H9 (cell line): ENCODE data around the gene TMEM134. TPM values are rescaled to one million over a fixed set of nuclear protein-coding genes. Genes with fewer than 3 reads are reported as not detected.

ENCODE experiments used
- DNase-seq: peaks from one replicate; pipeline ENCODE4 v3.0.0-alpha.2; 2017
- H2AFZ ChIP-seq: one replicate; pipeline ENCODE4 v1.6.1; 2013; ENCODE audit warnings: mild to moderate bottlenecking, low read length, control low read depth, moderate library complexity
- H2AK5ac ChIP-seq: 2 replicates; pipeline ENCODE4 v1.6.1; 2013; ENCODE audit warnings: low read length, control low read depth, mixed read lengths; ENCODE audit not compliant: insufficient read length
- H2BK120ac ChIP-seq: one replicate; pipeline ENCODE4 v1.6.1; 2013; ENCODE audit warnings: low read depth, mild to moderate bottlenecking, low read length, control low read depth, inconsistent platforms; ENCODE audit not compliant: poor library complexity, severe bottlenecking
- H2BK12ac ChIP-seq: 2 replicates; pipeline ENCODE4 v1.6.1; 2013; ENCODE audit warnings: low read length, control low read depth, mixed read lengths, low read depth; ENCODE audit not compliant: insufficient read length
- H2BK15ac ChIP-seq: 2 replicates; pipeline ENCODE4 v1.6.1; 2013; ENCODE audit warnings: low read depth, low read length, control low read depth
- H2BK20ac ChIP-seq: one replicate; pipeline ENCODE4 v1.6.1; 2013; ENCODE audit warnings: low read depth, mild to moderate bottlenecking, low read length, control low read depth, inconsistent platforms; ENCODE audit not compliant: poor library complexity, severe bottlenecking
- H2BK5ac ChIP-seq: 2 replicates; pipeline ENCODE4 v1.6.1; 2013; ENCODE audit warnings: low read length, control low read depth, mixed read lengths; ENCODE audit not compliant: insufficient read length
- H3K14ac ChIP-seq: 2 replicates; pipeline ENCODE4 v1.6.1; 2013; ENCODE audit warnings: low read length, control low read depth; ENCODE audit not compliant: insufficient read depth
- H3K18ac ChIP-seq: 2 replicates; pipeline ENCODE4 v1.6.1; 2013; ENCODE audit warnings: low read depth, mild to moderate bottlenecking, mixed read lengths, low read length, control low read depth; ENCODE audit not compliant: insufficient read length
- H3K23ac ChIP-seq: 2 replicates; pipeline ENCODE4 v1.6.1; 2013; ENCODE audit warnings: low read length, control low read depth, mixed read lengths, low read depth; ENCODE audit not compliant: insufficient read length
- H3K23me2 ChIP-seq: 2 replicates; pipeline ENCODE4 v1.6.1; 2013; ENCODE audit warnings: low read depth, mild to moderate bottlenecking, mixed read lengths, low read length, control low read depth; ENCODE audit not compliant: insufficient read length, poor library complexity, severe bottlenecking
- H3K27ac ChIP-seq: 2 replicates; pipeline ENCODE4 v1.5.1; 2013; ENCODE audit warnings: low read length, control low read depth, mixed read lengths, low read depth; ENCODE audit not compliant: insufficient read length
- H3K27me3 ChIP-seq: 2 replicates; pipeline ENCODE4 v1.6.1; 2013; ENCODE audit warnings: low read length, control low read depth, inconsistent platforms; ENCODE audit not compliant: insufficient read depth
- H3K4ac ChIP-seq: 2 replicates; pipeline ENCODE4 v1.6.1; 2013; ENCODE audit warnings: low read depth, mild to moderate bottlenecking, control low read depth, inconsistent platforms, low read length, moderate library complexity
- H3K4me1 ChIP-seq: 2 replicates; pipeline ENCODE4 v1.6.1; 2013; ENCODE audit warnings: low read length, control low read depth, inconsistent platforms; ENCODE audit not compliant: insufficient read depth
- H3K4me2 ChIP-seq: 2 replicates; pipeline ENCODE4 v1.6.1; 2013; ENCODE audit warnings: low read length, control low read depth, mixed read lengths; ENCODE audit not compliant: insufficient read length, insufficient read depth
- H3K56ac ChIP-seq: 2 replicates; pipeline ENCODE4 v1.6.1; 2013; ENCODE audit warnings: low read depth, mild to moderate bottlenecking, mixed read lengths, low read length, control low read depth; ENCODE audit not compliant: insufficient read length
- H3K79me1 ChIP-seq: 2 replicates; pipeline ENCODE4 v1.6.1; 2013; ENCODE audit warnings: low read depth, mild to moderate bottlenecking, moderate library complexity, low read length, control low read depth, inconsistent platforms; ENCODE audit not compliant: insufficient read depth, poor library complexity, severe bottlenecking
- H3K79me2 ChIP-seq: 2 replicates; pipeline ENCODE4 v1.6.1; 2013; ENCODE audit warnings: low read length, control low read depth, inconsistent platforms; ENCODE audit not compliant: insufficient read depth
- H3K9ac ChIP-seq: 2 replicates; pipeline ENCODE4 v1.6.1; 2013; ENCODE audit warnings: low read length, control low read depth, mixed read lengths; ENCODE audit not compliant: insufficient read length; ENCODE audit errors: extremely low read depth
- H3K9me3 ChIP-seq: one replicate; pipeline ENCODE4 v1.6.1; 2013; ENCODE audit warnings: low read depth, low read length, inconsistent platforms; ENCODE audit not compliant: control insufficient read depth
- H3T11ph ChIP-seq: one replicate; pipeline ENCODE4 v1.6.1; 2013; ENCODE audit warnings: mild to moderate bottlenecking, low read length, control low read depth, inconsistent platforms
- H4K20me1 ChIP-seq: one replicate; pipeline ENCODE4 v1.6.1; 2013; ENCODE audit not compliant: control insufficient read depth, insufficient read length, insufficient read depth
- H4K5ac ChIP-seq: 2 replicates; pipeline ENCODE4 v1.6.1; 2013; ENCODE audit warnings: low read depth, mild to moderate bottlenecking, mixed read lengths, low read length, control low read depth; ENCODE audit not compliant: insufficient read length
- H4K8ac ChIP-seq: replicated peaks from 2 replicates; pipeline ENCODE4 v1.6.1; 2013; ENCODE audit warnings: low read length, control low read depth, mixed read lengths, low read depth; ENCODE audit not compliant: insufficient read length
- H4K91ac ChIP-seq: 2 replicates; pipeline ENCODE4 v1.6.1; 2013; ENCODE audit warnings: low read depth, mild to moderate bottlenecking, moderate library complexity, mixed read lengths, low read length, control low read depth; ENCODE audit not compliant: insufficient read length
- H3K27ac Mint-ChIP-seq, 3 experiments: 2 replicates in 2 of 3; 3 replicates in 1 of 3; pipeline ENCODE4 v1.8.0; 2020 to 2021; ENCODE audit warnings: mixed read lengths in 3 of 3, mild to moderate bottlenecking in 1 of 3, moderate library complexity in 1 of 3
- H3K27me3 Mint-ChIP-seq: 2 replicates; pipeline ENCODE4 v1.8.0; 2021; ENCODE audit warnings: low read depth, mild to moderate bottlenecking, moderate library complexity, mixed read lengths
- H3K36me3 Mint-ChIP-seq, 3 experiments: 2 replicates in 2 of 3; 3 replicates in 1 of 3; pipeline ENCODE4 v1.8.0; 2020 to 2021; ENCODE audit warnings: low read depth in 3 of 3, mixed read lengths in 3 of 3; ENCODE audit not compliant: insufficient read depth in 1 of 3
- H3K4me1 Mint-ChIP-seq, 2 experiments: 2 replicates each; pipeline ENCODE4 v1.8.0; 2020; ENCODE audit warnings: mixed read lengths in 2 of 2
- H3K4me3 Mint-ChIP-seq, 2 experiments: 2 replicates in 1 of 2; 3 replicates in 1 of 2; pipeline ENCODE4 v1.8.0; 2020 to 2021; ENCODE audit warnings: mild to moderate bottlenecking in 2 of 2, mixed read lengths in 2 of 2, moderate library complexity in 1 of 2
- H3K9me3 Mint-ChIP-seq, 2 experiments: 2 replicates in 1 of 2; 3 replicates in 1 of 2; pipeline ENCODE4 v1.8.0; 2020; ENCODE audit warnings: mild to moderate bottlenecking in 2 of 2, mixed read lengths in 2 of 2, moderate library complexity in 1 of 2
- WGBS: extraction: QIAGEN DNeasy Blood & Tissue Kit; methylation state at CpG from one replicate; pipeline ENCODE4 v1.1.7; 2013; ENCODE audit warnings: missing lambda C conversion rate, low lambda C conversion rate, mixed read lengths; ENCODE audit not compliant: insufficient read length; ENCODE audit errors: extremely low coverage; 5-methylcytosine and 5-hydroxymethylcytosine counted together
- total RNA-seq: library from RNA; stranded (reverse); gene quantifications from 2 replicates; pipeline ENCODE4 v1.2.1, GENCODE V29; 2021
- TF ChIP-seq, protein P1 (sequence below): fragments of 200-600 bp; sonication (generic); conservative IDR thresholded peaks from 3 replicates; pipeline ENCODE4 v1.8.0; 2021; ENCODE audit warnings: antibody characterized with exemption, mild to moderate bottlenecking

Gene TMEM134
- total RNA-seq, 1 experiment from 2014 or later: 53.6 TPM

DNA sequence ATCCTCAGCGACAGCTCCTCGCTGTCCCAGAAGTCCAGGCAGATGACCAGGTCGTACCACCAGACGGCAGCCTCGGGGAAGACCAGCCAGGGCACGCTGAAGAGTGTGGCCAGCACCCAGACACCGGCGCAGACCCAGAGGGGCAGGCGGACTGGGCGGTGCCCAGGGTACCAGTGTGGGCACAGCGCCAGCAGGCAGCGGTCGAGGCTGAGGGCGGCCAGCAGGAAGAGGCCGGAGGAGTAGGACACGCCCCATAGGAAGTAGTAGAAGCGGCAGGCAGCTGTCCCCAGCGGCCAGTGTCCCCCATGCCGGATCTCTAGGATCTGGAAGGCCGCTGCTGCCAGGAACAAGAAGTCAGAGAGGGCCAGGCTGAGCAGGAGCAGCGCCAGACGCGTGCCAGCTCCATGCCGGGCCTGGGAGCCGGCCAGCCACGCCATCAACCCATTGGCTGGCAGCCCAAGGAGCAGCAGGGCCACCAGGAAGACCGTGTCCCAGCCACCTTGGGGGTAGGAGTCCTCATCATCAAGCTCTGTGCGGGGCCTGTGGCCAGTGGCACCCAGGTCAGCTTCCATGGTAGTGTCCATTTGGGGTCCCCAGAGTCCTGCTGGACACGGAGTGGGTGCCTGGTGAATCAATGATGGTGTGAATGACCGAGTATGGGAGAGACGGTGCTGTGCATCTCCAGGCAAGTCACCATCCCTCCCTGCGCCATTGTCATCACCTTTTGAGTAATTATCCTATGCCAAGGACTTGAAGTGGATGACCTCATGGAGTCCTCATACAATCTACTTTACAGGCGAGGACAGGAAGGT lies 16.7 kb downstream of the TMEM134 start, which contains the start of gene GPR152:
GPR152 (minus strand) TSS at position 589 of the 812 bp plus-strand sequence; CDS start at position 584, 5 bp downstream.
- H4K91ac ChIP-seq: no peak within 1 kb of the TSS
- no peak within 1 kb of the TSS for H3K56ac ChIP-seq
- no peaks in the 10 kb centered on the region for H4K20me1 ChIP-seq
- no peaks in the 10 kb centered on the region for H3K79me1 ChIP-seq
- H4K8ac ChIP-seq: no peak within 1 kb of the TSS
- no peak within 1 kb of the TSS for H2BK5ac ChIP-seq
- H2AFZ ChIP-seq: no peak within 1 kb of the TSS
- no peak within 1 kb of the TSS for H2BK12ac ChIP-seq
- no CpG with 5 or more reads among the region's 33 CpGs for WGBS
- no peaks in the 10 kb centered on the region; a peak in 1 of 7 replicates for H3K36me3 Mint-ChIP-seq
- no peak within 1 kb of the TSS for H2BK15ac ChIP-seq
- no peak within 1 kb of the TSS for H3K9ac ChIP-seq
- H3K23ac ChIP-seq: no peak within 1 kb of the TSS
- H3K27ac ChIP-seq: no peak within 1 kb of the TSS
- H3K4me2 ChIP-seq: no peak within 1 kb of the TSS
- H2AK5ac ChIP-seq: no peak within 1 kb of the TSS
- H2BK20ac ChIP-seq: no peak within 1 kb of the TSS
- 0 out of 4 replicates have a peak, but pooled peaks cover 2 to 4% of the 10 kb centered on the region in 2 experiments for H3K4me1 Mint-ChIP-seq
- H3K9me3 ChIP-seq: no peaks in the 10 kb centered on the region
- H3K4me3 Mint-ChIP-seq: peak within 1 kb of the TSS in 1 of 2 experiments; percentile 45; a peak in 1 of 5 replicates
- H3K14ac ChIP-seq: no peak within 1 kb of the TSS; the same call in 1 of the 2 replicates
- no peak within 1 kb of the TSS for H2BK120ac ChIP-seq
- TF ChIP-seq, protein P1, sequence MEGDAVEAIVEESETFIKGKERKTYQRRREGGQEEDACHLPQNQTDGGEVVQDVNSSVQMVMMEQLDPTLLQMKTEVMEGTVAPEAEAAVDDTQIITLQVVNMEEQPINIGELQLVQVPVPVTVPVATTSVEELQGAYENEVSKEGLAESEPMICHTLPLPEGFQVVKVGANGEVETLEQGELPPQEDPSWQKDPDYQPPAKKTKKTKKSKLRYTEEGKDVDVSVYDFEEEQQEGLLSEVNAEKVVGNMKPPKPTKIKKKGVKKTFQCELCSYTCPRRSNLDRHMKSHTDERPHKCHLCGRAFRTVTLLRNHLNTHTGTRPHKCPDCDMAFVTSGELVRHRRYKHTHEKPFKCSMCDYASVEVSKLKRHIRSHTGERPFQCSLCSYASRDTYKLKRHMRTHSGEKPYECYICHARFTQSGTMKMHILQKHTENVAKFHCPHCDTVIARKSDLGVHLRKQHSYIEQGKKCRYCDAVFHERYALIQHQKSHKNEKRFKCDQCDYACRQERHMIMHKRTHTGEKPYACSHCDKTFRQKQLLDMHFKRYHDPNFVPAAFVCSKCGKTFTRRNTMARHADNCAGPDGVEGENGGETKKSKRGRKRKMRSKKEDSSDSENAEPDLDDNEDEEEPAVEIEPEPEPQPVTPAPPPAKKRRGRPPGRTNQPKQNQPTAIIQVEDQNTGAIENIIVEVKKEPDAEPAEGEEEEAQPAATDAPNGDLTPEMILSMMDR: no peak
- H3T11ph ChIP-seq: no peak within 1 kb of the TSS
- H3K27me3 ChIP-seq: no peaks in the 10 kb centered on the region
- no peak for DNase-seq
- H3K27me3 Mint-ChIP-seq: peaks cover 13% of the 10 kb centered on the region
- no peak within 1 kb of the TSS for H3K4ac ChIP-seq
- H4K5ac ChIP-seq: no peak within 1 kb of the TSS
- no peaks in the 10 kb centered on the region for H3K4me1 ChIP-seq
- peaks cover 5% of the 10 kb centered on the region for H3K23me2 ChIP-seq
- no peak within 1 kb of the TSS for H3K18ac ChIP-seq
- no peaks in the 10 kb centered on the region for H3K79me2 ChIP-seq
- no peaks in the 10 kb centered on the region; a peak in 1 of 5 replicates for H3K9me3 Mint-ChIP-seq
- H3K27ac Mint-ChIP-seq: peak within 1 kb of the TSS in 1 of 3 experiments; percentile 68; a peak in 1 of 7 replicates
